SK-MEL-5 (cell line): Measurements from ENCODE around the gene NXPE3. TPM values are rescaled to one million over a fixed set of nuclear protein-coding genes. Genes with fewer than 3 reads are reported as not detected.

Source experiments
- DNase-seq: peaks from one replicate; pipeline ENCODE4 v3.0.0-alpha.2; 2016; ENCODE audit warnings: low read depth, low spot score
- in situ Hi-C: cut with HindIII; loops from 2 replicates; pipeline ENCODE4 v1.10.0; 2016; ENCODE audit warnings: low sequenced_read_pairs, high pct_unique_total_duplicates, low pct_unique_long_range_greater_than_20kb
- total RNA-seq: library from RNA; depleted of rRNA; stranded (reverse); fragments of >200 nt; shearing (Covaris generic); gene quantifications from 2 replicates; pipeline ENCODE4 v1.2.3, GENCODE V29; 2014

The NXPE3 gene
- total RNA-seq, 1 experiment from 2014 or later, result 3.0 TPM

DNA sequence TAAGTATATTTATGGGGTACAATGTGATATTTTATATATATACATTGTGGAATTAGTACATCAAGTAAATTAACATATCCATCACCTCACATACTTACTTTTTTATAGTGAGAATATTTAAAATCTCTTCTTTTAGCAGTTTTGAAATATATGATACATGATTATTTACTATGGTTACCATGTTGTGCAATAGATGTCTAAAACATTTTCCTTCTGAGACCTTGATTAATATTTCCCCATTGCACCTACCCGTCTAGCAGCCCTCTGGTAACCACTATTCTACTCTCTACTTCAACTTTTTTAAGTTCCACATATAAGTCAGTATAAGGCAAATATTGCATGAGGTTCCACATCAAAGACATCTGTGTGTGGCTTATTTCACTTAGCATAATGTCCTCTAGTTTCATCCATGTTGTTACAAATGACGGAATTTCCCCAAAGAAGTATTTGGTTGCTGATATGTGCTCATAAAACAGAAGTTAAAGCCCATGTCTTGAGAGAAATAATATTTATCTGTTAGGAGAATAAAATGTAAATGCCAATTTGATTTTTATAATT lies 40.7 kb downstream of the NXPE3 start:
- in situ Hi-C loops, result loop anchor here (25.0 kb wide), 1 partner anchor 718 kb away; no protein-coding TSS in a partner anchor
- DNase-seq, result no peak

DNA sequence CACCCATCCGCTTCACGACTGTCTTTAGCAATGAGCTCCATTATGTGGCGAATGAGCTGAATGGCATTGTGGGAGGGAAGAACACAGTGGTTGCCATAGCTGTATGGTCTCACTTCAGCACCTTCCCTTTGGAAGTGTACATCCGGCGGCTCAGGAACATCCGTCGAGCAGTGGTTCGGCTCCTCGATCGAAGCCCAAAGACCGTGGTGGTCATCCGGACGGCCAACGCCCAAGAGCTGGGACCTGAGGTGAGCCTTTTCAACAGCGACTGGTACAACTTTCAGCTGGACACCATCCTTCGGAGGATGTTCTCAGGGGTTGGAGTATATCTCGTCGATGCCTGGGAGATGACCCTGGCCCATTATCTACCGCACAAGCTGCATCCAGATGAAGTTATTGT lies 42.5 kb downstream of the NXPE3 start:
- in situ Hi-C loops, result loop anchor here (25.0 kb wide), 1 partner anchor 716 kb away; no protein-coding TSS in a partner anchor
- no peak for DNase-seq

DNA sequence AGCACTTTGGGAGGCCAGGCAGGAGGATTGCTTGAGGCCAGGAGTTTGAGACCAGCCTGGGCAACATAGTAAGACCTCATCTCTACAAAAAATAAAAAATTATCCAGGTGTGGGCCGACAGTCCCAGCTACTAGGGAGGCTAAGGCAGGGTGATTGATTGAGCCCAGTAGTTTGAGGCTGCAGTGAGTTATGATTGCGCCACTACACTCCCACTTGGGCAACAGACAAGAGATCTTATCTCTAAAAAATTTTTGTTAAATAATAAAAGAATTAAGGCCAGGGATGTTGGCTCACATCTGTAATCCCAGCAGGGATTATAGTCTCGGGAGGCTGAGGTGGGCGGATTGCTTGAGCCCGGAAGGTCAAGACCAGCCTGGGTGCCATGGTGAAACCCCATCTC lies 44.5 kb downstream of the NXPE3 start:
- no peak for DNase-seq
- in situ Hi-C loops, result loop anchor here (25.0 kb wide), 1 partner anchor 714 kb away; no protein-coding TSS in a partner anchor

DNA sequence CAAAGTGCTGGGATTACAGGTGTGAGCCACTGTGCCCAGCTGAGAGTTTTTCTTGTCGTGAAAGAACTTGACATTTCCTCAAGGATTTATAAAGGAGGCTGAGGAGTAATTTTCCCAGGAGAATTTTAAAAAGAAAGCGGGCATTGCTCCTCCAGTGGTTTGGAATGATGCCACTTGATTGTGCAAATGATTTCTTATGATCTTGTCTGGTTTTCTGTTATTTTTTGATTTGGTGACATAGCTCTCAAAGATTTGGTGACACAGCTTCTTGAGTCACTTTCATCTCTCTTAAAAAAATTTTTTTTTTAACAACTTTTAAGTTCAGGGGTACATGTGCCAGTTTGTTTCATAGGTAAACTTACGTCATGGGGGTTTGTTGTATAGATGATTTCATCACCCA lies 45.7 kb downstream of the NXPE3 start:
- no peak for DNase-seq
- in situ Hi-C loops, result loop anchor here (25.0 kb wide), 1 partner anchor 713 kb away; no protein-coding TSS in a partner anchor

DNA sequence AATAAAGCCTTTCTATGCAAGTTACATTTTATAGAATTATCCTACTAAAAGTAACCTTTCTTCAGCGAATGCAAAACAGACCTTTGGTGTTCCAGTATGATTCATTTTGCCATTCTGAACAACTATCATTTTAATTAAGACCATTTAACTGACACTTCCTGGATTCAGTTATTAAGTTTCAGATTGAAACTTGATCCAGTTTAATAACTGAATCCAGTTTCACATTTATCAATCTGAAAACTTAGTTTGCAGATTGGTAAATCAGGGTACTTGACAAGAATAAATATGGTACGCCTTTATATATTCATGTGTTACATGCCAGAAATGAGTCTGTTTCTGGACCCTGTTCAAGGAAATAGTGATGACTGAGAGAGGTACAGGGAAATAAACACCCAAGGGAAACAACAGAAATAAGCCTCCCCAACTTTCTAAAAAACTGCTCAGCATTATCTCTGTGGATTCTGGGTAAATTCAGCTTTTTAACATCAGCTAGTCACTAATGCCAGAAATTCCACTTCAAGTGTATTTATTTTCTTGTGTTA lies 47.0 kb downstream of the NXPE3 start:
- in situ Hi-C loops, result no loop called here
- no peak for DNase-seq

DNA sequence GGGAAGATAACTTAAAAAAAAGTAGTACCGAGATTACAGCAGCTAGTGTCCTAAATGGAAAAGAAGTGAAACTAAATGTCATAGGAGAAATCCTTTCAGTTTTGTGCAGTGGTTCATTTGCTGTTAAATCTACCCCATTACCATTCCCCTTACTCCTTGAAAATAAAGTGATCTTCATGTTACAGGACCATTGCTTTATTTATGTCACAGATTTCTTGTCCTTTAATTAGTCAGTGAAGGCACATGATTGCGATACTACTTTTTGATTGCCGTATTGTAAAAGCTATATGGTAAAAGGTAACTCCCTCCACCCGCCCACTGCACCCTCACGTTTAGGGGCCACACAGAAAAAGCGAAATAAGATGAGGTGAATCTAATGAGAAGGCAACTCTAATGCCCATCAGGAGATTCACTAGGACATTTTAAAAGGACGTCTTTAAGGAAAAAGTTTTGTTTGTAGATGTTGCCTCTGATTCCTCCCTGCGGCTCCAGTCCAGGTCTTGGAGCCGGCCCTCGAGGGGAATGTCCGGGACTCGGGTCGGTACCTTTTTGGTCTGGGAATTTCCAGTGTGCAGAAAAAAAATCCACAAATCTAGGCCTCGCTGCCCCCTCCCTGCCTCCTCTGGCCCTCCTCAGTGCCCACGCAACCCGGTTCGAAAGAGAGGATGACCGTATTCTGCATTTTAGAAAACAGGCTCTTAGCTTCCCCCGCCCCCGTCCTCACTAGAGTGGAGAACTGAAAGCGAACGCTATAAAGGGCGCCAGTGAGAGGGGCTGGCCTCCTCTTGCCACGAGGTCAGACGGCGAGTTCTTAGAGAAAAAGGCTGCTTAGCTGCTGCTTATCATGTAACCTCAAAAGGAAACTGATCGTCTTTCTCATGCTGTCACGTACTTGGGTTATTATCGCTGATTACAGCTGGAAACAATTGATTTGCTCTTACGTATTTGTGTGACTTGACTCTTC lies 48.5 kb downstream of the NXPE3 start:
- in situ Hi-C loops, result no loop called here
- peak; percentile 86 for DNase-seq

DNA sequence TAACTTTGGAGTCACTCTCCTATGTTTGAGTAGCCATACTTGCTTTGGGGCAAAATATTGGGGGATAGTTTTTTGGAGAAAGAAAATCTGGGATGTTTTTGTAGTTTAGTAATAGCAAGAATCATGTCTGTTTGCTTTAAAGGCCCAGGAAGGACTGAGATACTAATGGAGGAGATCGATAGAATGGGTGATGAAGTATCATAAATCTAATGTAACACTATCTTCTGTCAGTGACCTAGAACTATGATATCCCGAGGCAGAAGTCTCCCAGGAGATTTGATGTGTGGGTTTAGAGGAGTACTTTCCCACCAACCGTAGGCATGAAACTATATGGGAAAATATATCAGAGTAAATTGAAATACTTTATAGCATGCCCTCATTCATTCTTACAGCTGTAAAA lies 49.3 kb downstream of the NXPE3 start:
- in situ Hi-C loops, result no loop called here
- DNase-seq, result peak; percentile 15

DNA sequence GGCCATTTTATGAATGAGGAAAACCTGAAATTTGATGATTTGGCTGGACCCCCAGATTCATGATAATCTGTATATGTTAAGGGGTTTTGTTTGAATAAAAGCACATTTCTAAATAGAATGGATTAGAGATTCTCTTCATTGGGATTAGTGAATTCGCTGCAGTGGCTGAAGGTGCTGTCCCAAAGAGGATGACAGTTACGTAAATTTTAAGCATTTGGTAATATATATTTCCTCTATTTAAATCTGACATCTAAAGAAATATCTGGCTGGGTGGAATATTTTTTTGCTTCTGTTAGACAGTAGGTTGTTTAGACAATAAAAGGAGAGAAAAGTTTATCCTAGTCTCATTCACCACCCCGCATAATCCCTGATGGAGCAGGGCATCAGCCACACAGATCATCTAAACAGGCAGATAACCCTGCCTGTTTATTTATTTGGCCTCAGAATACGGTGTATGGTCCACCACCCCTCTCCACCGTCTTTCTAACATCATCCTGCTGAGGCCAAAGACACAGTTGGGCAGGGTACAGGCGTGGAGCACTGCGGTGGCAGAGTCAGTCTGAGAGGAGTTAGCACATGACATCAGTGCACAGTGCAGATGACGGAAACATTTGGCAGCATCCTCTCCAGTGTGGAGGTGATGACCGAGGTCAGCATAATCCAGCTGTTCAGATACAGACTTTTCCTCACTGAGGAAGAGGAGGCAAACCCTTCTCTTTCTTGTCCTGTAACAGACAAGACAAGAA lies 49.9 kb downstream of the NXPE3 start:
- peak; percentile 37 for DNase-seq
- in situ Hi-C loops, result no loop called here

DNA sequence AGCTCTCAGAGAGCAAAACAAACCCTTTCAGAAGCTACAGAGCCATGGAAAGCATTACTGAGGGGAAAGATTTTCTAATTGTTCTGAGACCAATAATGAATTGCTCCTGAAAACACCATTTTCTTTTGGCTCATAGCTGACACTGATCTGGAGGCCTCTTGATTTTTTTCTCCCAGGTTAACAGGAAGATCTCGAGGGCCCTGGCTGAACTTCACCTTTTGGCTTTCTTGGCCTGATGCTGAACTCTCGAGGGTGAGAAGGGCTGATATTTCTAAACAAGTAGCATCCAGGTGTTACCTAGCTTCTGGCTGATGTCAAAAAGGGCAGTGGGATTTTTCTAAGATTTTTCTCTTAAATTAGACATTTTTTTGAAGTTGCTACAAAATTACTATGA lies 50.4 kb downstream of the NXPE3 start:
- no peak for DNase-seq
- in situ Hi-C loops, result no loop called here

DNA sequence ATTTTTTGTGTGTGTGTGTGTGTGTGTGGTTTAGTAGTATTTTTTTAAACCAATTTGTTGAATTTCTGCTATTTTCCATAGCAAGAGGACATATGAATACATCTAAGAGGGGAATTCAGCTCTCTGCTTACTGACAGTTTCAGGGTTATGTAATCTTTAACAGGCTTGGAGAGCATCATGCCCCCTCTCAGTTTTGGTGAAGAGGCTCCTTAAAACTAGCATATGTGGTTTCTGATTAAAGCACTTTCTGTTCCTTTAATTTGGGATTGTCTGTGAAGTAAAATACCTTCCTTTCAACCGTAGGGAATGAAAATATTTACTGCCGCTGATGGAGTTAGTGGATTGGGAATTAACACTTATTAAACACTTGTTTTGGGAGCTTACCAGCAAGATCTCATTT lies 50.9 kb downstream of the NXPE3 start:
- in situ Hi-C loops, result no loop called here
- no peak for DNase-seq

DNA sequence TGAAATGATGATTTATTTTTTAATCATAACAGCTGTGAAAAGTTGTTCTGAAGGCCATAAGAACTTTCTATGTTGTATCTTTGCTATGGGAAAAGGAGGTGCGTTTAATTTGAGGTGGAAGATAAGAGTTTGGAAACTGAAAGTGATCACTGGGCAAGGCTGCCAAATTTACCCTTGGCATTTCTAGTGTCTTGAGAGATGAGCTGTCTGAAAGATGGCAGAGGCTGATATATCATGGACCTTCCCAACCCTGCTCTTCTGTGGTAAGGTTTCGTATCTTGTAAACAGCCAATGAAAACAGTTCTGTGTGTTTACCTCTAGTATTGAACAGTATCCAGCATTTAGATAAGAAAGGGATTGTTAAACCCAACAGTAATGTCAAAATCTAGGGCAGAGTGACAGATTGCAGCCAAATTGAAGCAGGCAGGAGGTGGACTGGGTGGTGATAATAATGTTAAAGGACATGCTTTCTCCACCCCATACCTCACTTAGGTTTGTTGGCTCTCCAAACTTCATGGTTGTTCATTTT lies 54.5 kb downstream of the NXPE3 start:
- in situ Hi-C loops, result no loop called here
- DNase-seq, result no peak

DNA sequence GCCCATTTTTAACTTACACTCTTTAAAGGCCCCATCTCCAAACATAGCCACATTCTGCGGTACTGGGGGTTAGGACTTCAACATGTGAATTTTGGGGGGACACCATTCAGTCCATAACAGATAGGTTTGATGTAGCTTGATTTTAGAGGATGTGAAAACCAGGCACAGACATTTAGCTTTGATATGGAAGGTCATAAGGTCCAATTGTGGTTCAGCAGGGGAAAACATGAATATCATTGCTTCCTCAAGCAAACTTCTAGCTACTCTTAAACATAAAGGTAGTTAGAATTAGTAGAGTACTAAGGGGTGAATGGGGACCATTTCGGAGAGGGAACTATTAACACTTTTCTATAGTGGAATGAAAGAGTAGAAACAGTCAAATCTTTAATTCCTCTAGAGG lies 56.7 kb downstream of the NXPE3 start:
- in situ Hi-C loops, result no loop called here
- DNase-seq, result no peak

DNA sequence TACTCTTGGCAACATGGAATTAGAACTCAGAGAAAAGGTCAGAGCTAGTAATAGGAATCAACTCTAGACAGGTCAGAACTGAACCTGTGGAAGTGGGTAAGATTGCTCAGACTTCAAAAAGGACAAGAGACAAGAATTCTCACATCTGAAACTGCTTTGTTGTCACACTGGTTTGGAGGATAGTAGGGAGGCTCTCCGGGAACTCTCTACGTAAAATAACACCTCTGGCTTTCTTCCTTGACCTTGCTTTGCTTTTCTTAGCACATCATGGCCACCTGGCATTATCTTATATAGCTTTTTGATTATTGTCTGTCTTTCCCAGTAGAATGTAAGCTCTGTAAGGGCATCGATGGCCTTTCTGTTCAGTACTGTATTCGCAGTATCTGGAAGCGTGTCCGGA lies 57.1 kb downstream of the NXPE3 start:
- in situ Hi-C loops, result no loop called here
- DNase-seq, result no peak

DNA sequence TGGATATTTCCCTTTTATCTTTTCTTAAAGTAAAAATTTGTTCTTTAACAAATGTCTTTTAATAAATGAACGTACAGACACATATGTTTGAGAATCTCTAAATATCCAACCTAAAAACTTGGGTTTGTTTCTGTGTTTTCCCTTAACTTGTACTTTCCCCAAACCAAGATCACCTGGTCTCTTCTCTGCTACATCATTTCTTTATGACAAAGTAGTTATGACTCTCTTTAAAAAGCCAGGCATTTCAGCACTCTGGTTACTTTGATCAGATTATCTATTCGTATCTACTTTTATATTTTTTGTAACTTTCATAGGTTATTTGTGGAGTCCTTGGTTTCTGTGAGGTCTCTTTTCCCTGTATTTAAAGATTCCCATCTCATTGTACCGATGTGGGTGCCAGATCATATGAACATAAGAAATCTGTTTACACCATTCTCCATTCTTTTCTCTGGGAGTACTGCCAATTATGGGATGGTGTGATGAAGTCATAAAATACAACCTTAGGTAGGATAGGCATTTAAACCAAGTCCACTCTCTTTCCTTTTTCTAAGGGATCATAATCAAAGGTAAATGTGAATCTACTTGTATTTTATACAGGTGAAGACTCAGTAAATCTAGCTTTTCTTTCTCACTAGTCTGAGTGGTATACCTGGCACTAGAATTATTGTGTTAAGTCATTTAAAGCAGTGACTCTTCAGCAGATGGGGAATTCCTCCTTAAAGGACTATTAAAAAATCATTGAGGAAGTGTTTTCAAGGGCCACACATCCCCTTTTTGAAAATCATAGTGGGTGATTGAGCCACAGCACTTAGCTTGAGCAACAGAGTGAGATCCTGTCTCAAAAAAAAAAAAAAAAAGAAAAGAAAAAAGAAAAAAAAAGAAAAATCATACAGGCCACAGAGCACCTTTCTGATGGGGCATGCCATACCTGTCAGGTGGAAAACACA lies 57.9 kb downstream of the NXPE3 start:
- in situ Hi-C loops, result no loop called here
- peak; percentile 32 for DNase-seq

DNA sequence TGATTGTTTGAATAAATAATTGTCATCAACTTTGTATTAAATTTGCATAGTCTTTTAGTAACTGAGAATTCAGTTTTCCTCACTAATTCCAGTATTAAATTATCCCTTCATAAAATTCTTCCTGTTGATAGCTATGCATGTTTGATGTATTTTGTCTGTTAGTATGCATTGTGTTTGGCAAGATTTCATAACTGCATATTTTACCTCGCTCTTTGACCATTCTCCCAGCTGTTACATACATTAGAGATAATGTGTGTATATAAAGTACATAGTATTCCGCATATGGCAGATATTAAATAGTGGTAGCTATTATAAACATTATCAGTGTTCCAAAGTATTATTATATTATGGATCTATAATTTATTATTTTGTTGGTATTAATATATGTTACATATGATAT lies 59.7 kb downstream of the NXPE3 start:
- DNase-seq, result no peak
- in situ Hi-C loops, result no loop called here

DNA sequence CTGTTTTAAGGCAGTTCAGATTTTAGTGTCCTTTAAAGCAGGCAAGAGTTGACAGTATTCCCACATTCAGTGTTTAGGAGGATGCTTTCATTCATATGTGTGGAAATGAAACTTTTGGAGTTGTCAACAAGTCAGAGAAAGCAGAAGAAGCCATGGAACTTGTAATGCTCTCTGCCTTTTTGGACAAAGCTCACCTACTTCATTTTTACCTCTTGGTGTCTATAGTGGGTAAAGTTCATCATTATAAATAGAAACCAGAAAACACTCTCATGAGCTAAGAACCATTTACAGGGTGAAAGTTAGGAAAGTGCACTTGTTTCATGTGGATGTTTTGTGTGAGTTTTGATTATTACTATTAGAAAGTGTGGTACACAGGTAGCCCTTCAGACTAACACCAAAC lies 61.1 kb downstream of the NXPE3 start:
- in situ Hi-C loops, result no loop called here
- no peak for DNase-seq
